Embryonic facial prominence (tissue), 1 donor: ENCODE measurements around the gene UBE2O.

Experiments used
- DNase-seq: peaks from one replicate; pipeline ENCODE4 v3.0.0-alpha.2; 2016; ENCODE audit errors: extremely low spot score

Gene UBE2O

GRCh38 chr17:76439314-76439928, 13.5 kb downstream of the UBE2O start:
- DNase-seq: no peak

DNA sequence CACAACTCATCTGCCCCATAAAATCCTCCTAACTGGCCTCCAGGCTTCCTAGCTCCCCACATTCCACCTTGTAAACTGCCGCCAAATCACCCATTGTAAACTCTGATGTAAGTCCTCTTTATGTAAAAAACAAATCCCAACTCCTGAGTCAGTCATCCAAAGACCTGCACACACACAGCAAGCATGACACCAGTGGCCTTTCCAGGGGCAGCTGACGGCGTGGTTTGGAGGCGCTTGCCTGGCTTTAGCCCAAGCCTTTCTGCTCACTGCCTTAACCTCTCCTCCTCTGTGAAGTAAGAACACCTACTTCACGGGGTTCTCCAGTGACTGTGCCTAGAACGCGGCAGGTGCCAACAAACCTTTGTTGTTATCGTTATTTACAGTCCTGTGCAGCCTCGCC, 14.0 kb downstream of the UBE2O start:
- DNase-seq: no peak

GRCh38 chr17:76437467-76438402, 15.2 kb downstream of the UBE2O start:
- DNase-seq: no peak

- DNase-seq: no peak
These were observed 17.2 kb downstream of the UBE2O start for GRCh38 chr17:76435751-76436150.

DNA sequence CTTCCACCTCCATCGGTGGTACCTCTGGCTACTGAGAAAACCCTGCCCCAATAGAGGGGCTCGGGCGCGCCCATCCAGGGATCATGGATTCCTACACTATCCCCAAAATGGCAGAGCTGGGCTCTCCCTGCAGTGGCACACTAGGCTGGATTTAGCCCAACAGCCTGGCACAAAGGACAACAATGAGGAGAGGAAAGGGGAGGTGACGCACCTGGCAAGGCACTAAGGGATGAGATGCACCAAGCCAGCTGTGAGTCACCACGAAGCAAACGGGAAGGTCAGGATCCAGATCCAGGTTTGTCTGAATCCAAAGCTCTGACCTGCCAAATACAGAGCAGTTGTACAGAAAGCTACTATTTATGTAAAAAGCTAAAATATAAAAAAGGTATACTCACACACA, 18.1 kb downstream of the UBE2O start:
- no peak for DNase-seq

DNA sequence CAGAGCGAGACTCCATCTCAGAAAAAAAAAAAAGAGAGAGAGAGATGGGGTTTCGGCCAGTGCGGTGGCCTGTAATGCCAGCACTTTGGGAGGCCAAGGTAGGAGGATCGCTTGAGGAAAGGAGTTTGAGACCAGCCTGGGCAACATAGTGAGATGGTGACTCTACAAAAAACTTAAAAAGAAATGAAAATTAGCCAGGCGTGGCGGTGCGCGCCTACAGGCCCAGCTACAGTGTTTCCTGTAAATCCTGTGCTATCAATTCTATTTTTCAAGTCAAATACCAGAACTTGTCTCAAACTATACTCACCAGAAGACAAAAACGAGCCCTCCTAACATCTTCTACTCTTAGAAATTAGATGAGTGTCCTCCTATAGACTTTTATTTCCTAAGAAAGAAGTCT, 19.3 kb downstream of the UBE2O start:
- DNase-seq: no peak

DNA sequence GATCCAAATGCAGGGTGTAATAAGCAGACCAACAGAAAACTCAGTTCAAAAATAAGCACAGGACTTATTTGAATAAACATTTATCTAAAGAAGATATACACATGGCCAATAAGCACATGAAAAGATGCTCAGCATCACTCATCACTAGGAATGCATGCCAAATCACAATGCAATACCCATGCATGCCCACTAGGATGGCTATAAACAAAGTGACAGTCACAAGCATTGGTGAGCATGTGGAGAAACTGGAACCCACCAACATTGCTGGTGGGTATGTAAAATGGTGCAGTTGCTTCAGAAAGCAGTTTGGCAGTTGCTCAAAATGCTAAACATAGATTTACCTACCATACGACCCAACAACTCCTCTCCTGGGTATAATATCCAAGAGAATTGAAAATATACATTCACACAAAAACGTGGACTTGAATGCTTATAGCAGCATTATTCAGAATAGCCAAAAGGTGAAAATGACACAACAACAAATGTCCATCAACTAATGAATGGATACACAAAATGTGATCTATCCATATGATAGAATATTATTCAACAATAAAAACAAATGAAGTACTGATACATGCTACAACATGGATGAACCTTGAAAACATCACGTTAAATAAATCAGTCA, 20.1 kb downstream of the UBE2O start:
- DNase-seq: no peak

- no peak for DNase-seq
These were observed 20.9 kb downstream of the UBE2O start for GRCh38 chr17:76432004-76432403.

DNA sequence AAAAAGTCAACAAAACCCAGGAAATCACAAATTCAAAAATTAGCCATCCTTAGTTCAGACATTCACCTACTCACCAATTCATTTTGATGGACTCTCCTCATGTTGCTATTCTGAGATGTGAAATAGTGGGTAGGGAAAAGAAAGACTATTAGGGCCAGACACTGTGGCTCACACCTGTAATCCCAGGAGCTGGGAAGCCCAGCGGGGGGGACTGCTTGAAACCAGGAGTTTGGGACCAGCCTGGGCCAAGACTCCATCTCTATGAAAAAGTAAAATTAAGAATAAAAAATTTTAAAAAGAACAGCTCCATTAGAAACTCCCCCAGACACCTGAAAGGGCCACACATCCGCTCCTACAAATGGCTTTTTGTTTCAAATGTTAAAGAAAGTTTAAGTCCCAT, 21.4 kb downstream of the UBE2O start:
- DNase-seq: no peak

- no peak for DNase-seq
These were observed 24.4 kb downstream of the UBE2O start for GRCh38 chr17:76428511-76428910.

- DNase-seq: no peak
These were observed 25.3 kb downstream of the UBE2O start for GRCh38 chr17:76427501-76428231.

- DNase-seq: no peak
These were observed 26.1 kb downstream of the UBE2O start for GRCh38 chr17:76426853-76427252.

- DNase-seq: no peak
These were observed 30.1 kb downstream of the UBE2O start for GRCh38 chr17:76422860-76423259.

GRCh38 chr17:76422406-76422805, 30.5 kb downstream of the UBE2O start:
- DNase-seq: no peak

DNA sequence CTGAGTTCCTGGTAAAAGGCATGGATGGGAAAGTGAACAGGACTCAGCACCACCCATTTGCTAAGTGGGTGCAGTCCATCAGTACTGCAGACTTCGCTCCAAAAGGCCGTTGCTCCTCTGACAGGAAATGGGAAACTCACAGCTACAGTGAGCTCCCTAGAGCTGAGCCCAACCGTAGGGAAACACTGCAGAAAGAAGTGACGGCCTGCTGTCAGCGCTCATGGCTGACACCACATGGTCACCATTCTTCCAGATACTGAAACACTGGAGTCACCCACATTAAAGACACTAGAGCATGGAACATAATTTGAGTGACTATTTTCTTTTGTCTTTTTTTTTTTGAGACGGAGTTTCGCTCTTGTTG, 31.9 kb downstream of the UBE2O start:
- no peak for DNase-seq

- no peak for DNase-seq
These were observed 32.5 kb downstream of the UBE2O start for GRCh38 chr17:76420356-76421043.

DNA sequence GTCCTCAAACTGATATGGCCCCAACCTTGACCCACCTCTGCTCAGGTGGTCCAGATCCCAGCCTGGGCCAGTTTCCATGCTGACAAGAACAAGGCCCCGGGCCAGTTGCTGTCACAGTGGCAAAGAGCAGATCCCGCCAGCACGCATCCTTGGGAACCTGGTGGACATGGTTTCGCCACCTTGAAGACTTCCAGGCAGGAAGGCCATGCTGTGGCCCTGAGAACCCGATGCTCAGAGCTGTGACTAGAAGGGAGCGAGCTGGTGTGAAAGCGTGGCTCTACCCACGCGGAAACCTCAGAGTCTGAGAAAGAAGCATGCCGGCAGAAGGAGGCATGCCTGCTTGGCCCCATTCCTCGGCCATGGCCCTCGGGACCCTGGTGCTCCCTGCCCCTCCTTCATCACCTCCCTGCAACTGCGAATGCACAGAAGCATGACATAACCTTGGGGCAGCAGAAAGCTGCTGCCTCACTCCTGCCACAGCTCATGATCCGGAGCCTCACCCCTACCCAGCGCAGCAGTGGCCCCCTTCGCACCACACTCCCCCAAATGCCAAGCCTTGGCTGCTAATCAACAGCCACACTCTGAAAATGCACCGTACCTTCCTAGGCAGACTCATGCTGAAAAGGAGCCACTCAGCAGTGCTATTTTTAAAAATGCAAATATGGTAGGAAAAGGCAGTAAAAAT, 33.2 kb downstream of the UBE2O start:
- DNase-seq: no peak

DNA sequence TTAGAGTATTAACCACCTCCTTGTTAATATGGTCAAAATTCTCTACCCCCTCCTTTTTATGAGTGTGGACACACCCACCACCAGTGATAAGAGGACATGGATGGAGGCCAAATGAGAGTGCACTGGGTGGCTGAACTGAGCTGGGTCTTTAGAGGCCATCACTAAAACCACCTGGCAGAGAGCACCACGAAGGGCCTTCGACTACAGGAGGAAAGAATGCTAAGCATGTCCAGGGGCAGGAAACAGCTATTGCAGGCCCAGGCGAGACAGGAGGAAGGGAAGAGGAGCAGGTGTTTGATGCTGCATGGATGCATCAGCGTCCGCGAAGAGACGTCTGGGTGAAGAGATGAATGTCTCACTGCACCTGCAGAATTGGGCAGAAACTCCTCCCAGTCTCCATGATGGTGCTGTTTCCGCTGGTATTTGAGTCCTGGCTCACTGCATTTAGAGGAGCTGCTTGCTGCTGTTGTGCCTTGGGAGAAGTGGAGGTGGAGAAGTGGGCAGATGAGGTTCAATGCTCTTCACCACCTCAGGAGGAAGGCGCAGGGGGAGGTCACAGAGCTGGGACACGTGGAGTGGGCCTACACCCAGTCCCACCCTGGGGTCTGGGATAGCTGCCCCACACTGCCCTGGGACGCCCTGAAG, 35.3 kb downstream of the UBE2O start:
- no peak for DNase-seq

- DNase-seq: no peak
These were observed 36.1 kb downstream of the UBE2O start for GRCh38 chr17:76416899-76417298.

DNA sequence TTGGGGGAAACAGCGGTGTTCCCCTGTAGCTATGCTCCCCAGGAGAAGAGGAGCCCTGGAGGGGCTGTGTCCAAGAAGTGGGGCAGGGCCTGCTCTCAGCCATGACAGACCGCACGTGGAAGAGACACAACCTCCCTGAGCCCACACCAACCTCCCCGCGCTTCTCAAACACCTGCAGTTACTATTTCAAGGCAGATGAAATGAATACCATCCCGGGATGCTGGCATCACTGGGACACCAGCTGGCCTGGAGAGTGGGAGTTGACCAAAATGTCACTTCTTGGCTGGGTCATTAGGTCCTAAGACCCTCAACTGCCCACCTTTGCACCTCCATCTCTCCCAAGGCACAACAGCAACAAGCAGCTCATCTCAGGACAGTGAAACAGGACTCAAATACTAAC, 36.5 kb downstream of the UBE2O start:
- DNase-seq: no peak

GRCh38 chr17:76415786-76416185, 37.2 kb downstream of the UBE2O start:
- no peak for DNase-seq
